NCI-H2227 (cell line): Measurements from ENCODE around the gene ACSL1.
A peak's percentile ranks its signal among the peaks of the same experiment; 100 is the strongest.

ENCODE experiments used
- DNase-seq: peaks from one replicate; lab custom pipeline; 2025; ENCODE audit not compliant: unreplicated experiment; lab: John Stamatoyannopoulos, UW

Gene ACSL1

DNA sequence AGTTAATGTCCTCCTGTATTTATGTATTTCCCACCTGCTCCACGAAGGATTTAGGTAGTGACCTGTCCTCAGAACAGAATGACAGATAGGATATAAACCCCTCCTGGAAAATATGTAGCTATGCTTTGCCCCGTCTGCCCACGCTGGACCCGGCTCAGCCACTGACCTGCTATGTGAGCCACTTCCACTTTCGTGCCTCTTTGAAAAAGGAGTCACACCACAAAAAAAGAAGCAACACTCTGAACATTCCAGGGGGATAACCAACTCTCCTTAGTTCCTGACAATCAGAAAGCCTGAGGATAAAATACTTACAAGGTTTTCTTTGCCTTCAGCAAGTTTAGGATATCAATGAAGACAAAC, 11.1 kb downstream of the ACSL1 start:
- no peak for DNase-seq

DNA sequence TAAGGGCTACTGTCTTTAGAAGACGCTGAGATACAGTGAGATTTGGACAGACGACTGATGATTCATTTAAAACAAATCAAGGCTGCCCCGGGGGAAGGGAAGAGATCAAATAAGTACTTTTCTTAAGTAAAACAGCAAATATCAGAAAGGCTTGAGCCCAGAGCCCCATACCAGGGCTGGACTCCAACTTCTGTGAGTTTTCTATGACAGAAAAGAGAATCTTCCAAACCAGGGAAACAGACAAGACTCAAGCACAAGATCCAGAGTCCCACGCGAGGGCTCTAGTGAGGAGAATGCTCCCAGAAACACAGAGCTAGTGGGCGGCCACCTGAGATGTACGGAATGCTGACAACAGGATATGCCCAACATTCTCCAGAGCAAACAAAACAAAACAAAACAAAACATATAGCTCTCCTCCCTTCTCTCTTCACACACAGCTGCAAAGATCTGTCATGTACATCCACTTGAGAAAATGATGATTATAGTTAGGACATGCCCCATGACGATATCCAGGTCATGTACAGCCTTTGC, 13.1 kb downstream of the ACSL1 start:
- DNase-seq: no peak

DNA sequence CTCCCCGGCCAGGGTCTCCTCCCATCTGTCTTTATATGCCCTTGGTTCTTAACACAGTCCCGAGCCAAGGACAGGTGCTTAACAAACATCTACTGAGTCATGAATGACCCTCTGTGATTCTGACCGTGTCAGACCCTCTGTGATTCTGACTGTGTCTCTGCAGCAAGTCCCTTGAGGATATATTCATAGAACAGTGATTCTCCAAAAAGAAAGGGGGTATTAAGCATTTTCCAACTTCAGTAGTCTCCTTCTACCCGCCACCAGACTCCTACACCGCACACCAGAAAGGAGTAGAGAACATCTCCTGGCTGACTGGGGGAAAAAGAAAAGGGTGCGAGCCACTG, 13.6 kb downstream of the ACSL1 start:
- DNase-seq: no peak

GRCh38 chr4:184811526-184812198, 14.1 kb downstream of the ACSL1 start:
- DNase-seq: no peak

GRCh38 chr4:184810720-184811119, 15.0 kb downstream of the ACSL1 start:
- no peak for DNase-seq

DNA sequence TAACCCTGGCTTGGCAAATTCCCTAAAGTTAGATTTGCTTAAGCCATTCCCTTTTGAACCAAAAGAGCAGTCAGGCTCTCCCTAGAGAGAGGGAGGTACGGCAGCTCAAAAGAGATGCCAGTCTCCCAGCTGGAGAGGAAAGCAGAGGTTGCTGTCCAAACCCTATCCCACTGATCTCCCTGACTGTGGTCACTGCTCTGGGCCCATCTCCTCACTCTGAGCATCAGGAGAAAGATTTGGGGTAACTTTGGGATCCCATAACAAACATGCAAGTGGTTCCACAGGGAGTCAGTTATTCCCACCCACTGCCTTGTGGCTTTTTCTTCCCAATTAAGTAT, 17.1 kb downstream of the ACSL1 start:
- DNase-seq: no peak

DNA sequence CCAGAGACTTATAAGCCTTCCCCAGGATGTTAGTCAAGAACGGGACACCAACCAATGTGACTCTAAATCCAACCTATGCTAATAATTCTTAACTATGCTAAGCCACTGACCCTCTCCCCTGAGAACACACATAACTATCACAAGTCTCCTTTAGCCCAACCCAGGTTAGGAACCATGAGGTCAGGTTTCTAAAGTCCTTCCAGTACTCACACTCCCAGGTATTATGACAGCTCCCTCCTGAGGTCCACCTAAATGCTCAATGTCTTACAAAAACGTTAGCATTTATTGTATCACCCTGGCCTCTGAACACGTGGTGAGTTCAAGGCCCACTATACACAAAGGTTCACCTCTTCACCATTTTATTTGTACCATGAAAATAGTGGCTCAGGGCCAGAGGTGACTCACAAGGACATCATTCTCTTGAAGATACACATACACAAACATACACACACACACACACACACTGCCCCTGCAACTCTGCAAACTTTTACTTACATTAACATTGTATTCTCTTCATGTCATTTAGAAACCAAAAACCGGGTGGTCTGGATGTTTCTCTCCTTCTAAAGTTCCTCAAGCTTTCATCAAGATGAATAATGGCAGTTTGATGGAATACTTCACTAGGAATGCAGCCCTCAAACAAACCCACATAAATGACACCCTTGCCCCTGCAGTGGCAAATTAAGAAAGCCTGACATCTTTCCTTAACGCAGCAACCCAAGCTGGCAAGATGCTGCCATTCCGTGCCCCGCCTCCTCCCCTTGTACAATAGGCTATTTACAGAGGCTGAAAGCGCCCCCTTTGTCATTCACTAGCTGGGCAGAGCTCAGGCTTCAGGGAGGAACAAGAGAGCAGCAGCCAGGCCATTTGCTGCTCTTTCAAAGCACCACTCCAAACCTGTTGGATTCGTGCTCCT, 17.7 kb downstream of the ACSL1 start:
- DNase-seq: peak; percentile 61

DNA sequence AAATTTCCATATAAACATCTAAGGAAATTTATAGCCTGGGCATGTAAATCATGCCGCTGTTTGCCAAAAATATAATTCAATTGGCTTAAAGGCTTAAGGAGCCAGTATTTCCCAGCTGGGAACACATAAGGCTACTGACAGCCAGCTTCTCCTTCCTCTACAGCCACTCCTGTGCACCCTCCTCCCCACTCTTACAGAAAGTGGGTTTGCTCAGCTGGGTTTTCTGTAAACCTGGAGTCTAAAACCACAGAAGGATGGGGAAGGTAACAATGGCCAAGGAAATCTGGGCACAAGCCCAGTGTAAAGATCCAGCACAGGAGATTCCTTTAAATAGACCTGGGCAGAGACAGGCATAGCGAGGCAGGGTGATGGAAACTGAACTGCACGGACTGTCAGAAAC, 18.5 kb downstream of the ACSL1 start:
- DNase-seq: no peak

- no peak for DNase-seq
Observed at GRCh38 chr4:184806711-184807110, 19.1 kb downstream of the ACSL1 start.

DNA sequence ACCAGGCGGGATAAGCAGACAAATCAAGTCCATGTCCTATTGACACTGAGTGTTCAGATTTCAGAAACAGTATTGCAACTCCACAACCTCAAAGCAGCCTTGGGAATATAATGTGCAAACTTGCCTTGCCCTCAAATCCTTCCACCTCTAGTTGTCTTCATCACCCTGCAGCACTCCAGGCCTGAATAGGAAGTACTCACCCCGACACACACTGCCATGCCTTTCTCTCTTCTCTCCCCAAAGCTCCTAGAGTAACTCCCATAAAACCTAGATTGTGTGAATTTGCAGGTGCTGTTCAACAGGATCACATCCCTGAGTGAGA, 19.6 kb downstream of the ACSL1 start:
- no peak for DNase-seq

DNA sequence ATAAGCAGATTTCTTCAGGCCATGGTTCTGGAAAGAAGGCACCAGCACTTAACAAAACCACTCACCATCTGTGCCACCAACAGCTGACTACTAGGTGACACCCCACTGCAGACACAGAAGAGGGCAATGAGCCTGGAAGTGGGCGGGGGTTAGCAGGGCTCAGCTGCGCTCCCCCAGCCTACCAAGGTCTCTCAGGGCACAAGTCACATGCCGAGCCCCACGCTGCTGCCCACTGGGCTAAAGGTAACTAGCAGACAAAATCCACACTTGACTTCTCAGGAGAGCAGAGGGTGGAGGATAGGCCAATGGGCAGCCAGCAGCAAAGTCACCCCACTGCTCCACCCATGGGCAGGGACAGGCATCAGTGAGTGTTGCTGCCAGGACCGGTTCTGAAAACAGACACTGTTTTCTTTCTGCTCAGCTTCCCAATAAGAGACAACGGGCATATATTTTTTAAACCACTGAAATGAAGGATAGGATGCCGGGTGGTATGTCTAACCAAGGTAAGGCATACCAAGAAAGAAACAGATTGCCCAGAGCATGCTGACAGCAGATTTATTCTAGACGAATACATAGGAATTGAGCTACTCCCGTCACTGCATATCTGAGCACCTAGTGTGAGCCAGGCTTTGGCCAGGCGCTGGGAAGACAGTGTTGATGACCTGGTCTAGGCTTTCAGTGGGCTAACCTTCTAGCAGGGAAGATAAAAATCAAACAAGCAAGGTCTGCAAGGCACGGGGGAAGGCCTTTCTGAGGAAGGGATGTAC, 20.1 kb downstream of the ACSL1 start:
- DNase-seq: no peak

DNA sequence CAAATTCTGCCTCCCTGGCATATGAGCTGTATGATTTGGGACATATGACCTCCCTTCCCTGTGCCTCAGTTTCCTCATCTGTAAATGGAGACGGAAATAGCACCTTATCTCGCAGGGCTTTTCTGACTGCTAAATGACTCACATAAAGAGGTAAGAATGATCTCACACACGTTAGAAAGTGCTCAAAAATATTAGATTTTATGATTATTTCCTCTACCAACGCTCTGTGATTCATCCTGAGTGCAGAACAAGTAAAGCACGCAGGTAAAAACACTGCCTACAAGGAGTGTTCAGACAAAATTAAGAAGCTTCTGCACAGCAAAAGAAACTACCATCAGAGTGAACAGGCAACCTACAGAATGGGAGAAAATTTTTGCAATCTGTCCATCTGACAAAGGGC, 21.1 kb downstream of the ACSL1 start:
- no peak for DNase-seq

DNA sequence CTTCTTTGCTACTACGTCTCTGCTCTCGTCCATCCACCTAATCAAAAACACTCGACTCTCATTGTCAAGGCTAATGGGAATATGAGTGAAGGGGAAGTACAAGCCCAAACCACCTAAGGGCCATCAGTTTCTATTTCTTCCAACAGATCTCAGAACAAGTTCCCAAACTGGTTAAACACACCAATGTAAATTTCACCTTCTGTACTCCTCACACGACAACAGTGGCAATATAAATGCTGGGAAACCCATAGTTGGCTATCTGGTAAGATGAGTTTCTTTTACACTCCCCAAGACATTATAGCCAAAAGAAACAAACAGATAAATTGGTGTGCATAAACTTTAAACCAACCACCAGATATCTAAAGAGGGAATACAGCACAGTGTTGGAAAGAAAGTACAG, 21.9 kb downstream of the ACSL1 start:
- no peak for DNase-seq

- no peak for DNase-seq
Observed at GRCh38 chr4:184803133-184803532, 22.6 kb downstream of the ACSL1 start.

- no peak for DNase-seq
Observed at GRCh38 chr4:184802697-184803015, 23.1 kb downstream of the ACSL1 start.

- DNase-seq: no peak
Observed at GRCh38 chr4:184801781-184802696, 23.7 kb downstream of the ACSL1 start.

DNA sequence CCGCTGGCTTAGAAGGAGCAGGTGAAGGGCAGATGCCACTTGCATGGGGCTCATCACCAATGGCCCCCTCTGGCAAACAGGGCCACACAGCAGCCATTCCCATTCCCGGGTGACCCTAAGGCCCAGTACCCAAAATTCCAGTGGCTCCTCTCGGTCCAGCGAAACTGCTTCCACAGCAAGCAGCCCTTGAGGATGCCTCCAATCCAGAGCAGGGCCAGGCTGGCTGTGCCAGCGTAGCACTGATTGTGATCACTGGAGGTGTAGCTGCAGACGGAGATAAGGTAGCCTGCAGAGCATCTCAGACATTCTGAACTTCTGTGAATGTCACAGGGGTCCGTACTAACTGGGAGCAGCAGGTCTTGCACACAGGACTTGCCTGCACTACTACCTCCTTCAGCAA, 27.3 kb downstream of the ACSL1 start:
- DNase-seq: no peak

GRCh38 chr4:184796906-184797305, 28.9 kb downstream of the ACSL1 start:
- DNase-seq: no peak

DNA sequence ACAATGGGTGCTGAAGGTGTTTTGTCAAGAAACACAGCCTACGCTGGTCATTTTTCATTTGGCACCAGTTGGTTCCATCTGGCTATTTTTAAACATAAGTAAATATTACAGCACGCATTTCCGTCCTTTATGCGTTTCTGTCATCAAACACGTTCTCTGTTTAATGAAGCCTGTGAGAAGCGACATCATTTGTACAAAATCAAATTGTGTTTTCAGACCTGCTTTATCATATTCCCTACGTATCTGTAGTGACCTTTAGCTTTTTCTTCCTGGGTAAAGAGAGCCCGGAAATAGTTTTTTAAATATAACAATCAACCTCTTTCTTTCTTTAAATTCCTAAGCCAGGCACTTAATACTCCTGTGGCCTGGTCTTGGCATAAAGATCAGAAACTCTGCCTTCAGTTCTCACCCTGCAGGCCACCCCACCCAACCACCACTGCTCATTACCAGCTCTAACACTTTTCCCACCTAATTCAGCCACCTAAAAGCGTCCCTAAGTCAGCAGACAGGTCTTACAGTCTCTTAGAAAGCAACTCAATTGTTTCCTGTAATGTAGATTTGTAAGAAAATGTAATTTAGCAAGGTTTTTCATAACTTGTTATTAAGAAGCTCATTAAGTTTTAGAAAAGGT, 30.4 kb downstream of the ACSL1 start:
- no peak for DNase-seq

DNA sequence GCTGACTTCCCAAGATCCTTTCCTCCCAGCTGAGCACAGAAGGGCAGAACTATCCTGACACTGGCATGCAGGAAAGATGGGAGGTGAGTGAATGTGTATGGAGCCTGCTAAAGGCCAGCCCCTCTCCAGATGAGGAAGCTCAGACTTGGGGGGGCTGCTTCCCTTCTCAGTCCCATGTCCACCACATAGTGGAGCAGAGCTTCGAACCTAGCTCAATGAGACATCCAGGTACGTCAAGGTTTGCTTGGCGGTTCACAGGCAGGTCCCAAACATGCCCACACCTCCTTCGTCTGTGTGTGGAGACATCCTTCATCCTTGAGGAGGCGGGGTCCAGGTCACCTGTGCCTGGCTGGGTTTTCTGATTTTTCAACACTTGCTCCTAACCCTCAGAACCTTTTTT, 31.3 kb downstream of the ACSL1 start:
- DNase-seq: no peak
